Activated T-cell treated with anti-CD3 and anti-CD28 coated beads, Interleukin-2, amount 50 U/mL, for 48 hours (primary cell): Measurements from ENCODE around the gene ESF1.

Experiments
- DNase-seq, 2 experiments: peaks; one replicate each; pipeline ENCODE4 v3.0.0-alpha.2; 2020

Gene ESF1

GRCh38 chr20:13736436-13737191 lies 48.1 kb downstream of the ESF1 start:
- no peak for DNase-seq

- no peak for DNase-seq
These were observed 48.9 kb downstream of the ESF1 start for GRCh38 chr20:13735826-13736225.

- no peak for DNase-seq
These were observed 61.7 kb downstream of the ESF1 start for GRCh38 chr20:13723011-13723410.

- no peak for DNase-seq
These were observed 66.5 kb downstream of the ESF1 start for GRCh38 chr20:13718171-13718570.

- no peak for DNase-seq
These were observed 67.1 kb downstream of the ESF1 start for GRCh38 chr20:13717631-13718044.

- no peak for DNase-seq
These were observed 69.5 kb downstream of the ESF1 start for GRCh38 chr20:13715171-13715570.

- DNase-seq, result no peak
These were observed 76.5 kb downstream of the ESF1 start for GRCh38 chr20:13708234-13708633.

GRCh38 chr20:13703265-13703664 lies 81.5 kb downstream of the ESF1 start:
- no peak for DNase-seq

GRCh38 chr20:13701486-13701885 lies 83.2 kb downstream of the ESF1 start:
- DNase-seq, result no peak

GRCh38 chr20:13700761-13701160 lies 84.0 kb downstream of the ESF1 start:
- DNase-seq, result no peak

- no peak for DNase-seq
These were observed 90.1 kb downstream of the ESF1 start for GRCh38 chr20:13694420-13695150.

- DNase-seq, result no peak
These were observed 91.7 kb downstream of the ESF1 start for GRCh38 chr20:13692802-13693736.

- DNase-seq, result no peak
These were observed 93.8 kb downstream of the ESF1 start for GRCh38 chr20:13690943-13691342.

GRCh38 chr20:13687815-13688214 lies 96.9 kb downstream of the ESF1 start:
- no peak for DNase-seq

GRCh38 chr20:13685623-13686022 lies 99.1 kb downstream of the ESF1 start:
- no peak for DNase-seq

GRCh38 chr20:13684566-13685222 lies 100.0 kb downstream of the ESF1 start:
- DNase-seq, result no peak

- no peak for DNase-seq
These were observed 100.9 kb downstream of the ESF1 start for GRCh38 chr20:13683833-13684232.

GRCh38 chr20:13681248-13682125 lies 103.2 kb downstream of the ESF1 start:
- no peak for DNase-seq

- no peak for DNase-seq
These were observed 105.8 kb downstream of the ESF1 start for GRCh38 chr20:13678944-13679343.

- no peak for DNase-seq
These were observed 107.5 kb downstream of the ESF1 start for GRCh38 chr20:13677241-13677640.

- no peak for DNase-seq
These were observed 108.0 kb downstream of the ESF1 start for GRCh38 chr20:13676682-13677081.

- no peak for DNase-seq
These were observed 112.0 kb downstream of the ESF1 start for GRCh38 chr20:13672690-13673089.
